Gastroesophageal sphincter (tissue), 4 donors: ENCODE results near the gene CD9. TPM values are rescaled to one million over a fixed set of nuclear protein-coding genes. Genes with fewer than 3 reads are reported as not detected.

Experiments
- ATAC-seq: fragments of 150-250 bp; one replicate; pipeline ENCODE4 v1.9.1; 2016; ENCODE audit warnings: mild to moderate bottlenecking, moderate library complexity
- H3K27ac ChIP-seq, 4 donors: fragments of 200-600 bp; sonication (generic) in 3 of 4; 1 replicate in 3 of 4; 2 replicates in 1 of 4; pipeline ENCODE4 v1.5.1; 2016 to 2019
- H3K27me3 ChIP-seq: fragments of 200-600 bp; sonication (generic); one replicate; pipeline ENCODE4 v1.5.1; 2019
- H3K36me3 ChIP-seq, 2 donors: fragments of 200-600 bp; sonication (generic); one replicate each; pipeline ENCODE4 v1.5.1; 2019; ENCODE audit warnings: control low read depth in 1 of 2
- H3K4me1 ChIP-seq, 3 donors: fragments of 200-600 bp; sonication (generic); 1 replicate in 2 of 3; 2 replicates in 1 of 3; pipeline ENCODE4 v1.5.1; 2016 to 2019; ENCODE audit warnings: control low read depth in 2 of 3
- H3K4me3 ChIP-seq, 2 donors: fragments of 200-600 bp; sonication (generic); one replicate each; pipeline ENCODE4 v1.5.1; 2019; ENCODE audit warnings: mild to moderate bottlenecking in 1 of 2, moderate library complexity in 1 of 2
- H3K9me3 ChIP-seq, 3 donors: fragments of 200-600 bp; sonication (generic); one replicate each; pipeline ENCODE4 v1.5.1; 2017 to 2019; ENCODE audit warnings: control low read depth in 2 of 3
- CTCF ChIP-seq, 4 experiments: fragments of 200-600 bp in 2 of 4; fragments of 450-650 bp in 2 of 4; sonication (generic) in 1 of 4; IDR thresholded peaks; one replicate each; pipeline ENCODE4 v1.5.1; 2017 to 2019; ENCODE audit warnings: antibody characterized with exemption in 4 of 4, mild to moderate bottlenecking in 2 of 4, moderate library complexity in 2 of 4
- EP300 ChIP-seq: sonication (generic); formaldehyde crosslinking; IDR thresholded peaks from one replicate; pipeline ENCODE4 v1.6.1; 2017; ENCODE audit warnings: antibody characterized with exemption, mild to moderate bottlenecking
- POLR2A ChIP-seq, 2 donors: fragments of 450-650 bp; IDR thresholded peaks; one replicate each; pipeline ENCODE4 v1.6.1; 2017; ENCODE audit warnings: antibody characterized with exemption in 2 of 2, mild to moderate bottlenecking in 2 of 2, moderate library complexity in 1 of 2
- POLR2AphosphoS5 ChIP-seq: sonication (generic); formaldehyde crosslinking; IDR thresholded peaks from one replicate; pipeline ENCODE4 v1.6.1; 2017; ENCODE audit warnings: antibody characterized with exemption
- WGBS, 2 donors: methylation state at CpG; one replicate each; pipeline ENCODE4 v1.1.5; 2018; ENCODE audit warnings: low coverage in 1 of 2; 5-methylcytosine and 5-hydroxymethylcytosine counted together
- total RNA-seq, 4 donors: library from RNA; depleted of rRNA; stranded (reverse); fragments of >200 nt; gene quantifications; one replicate each; pipeline ENCODE4 v1.1.0, GENCODE V29; 2016

CD9 gene
- total RNA-seq, 4 donors from 2014 or later: 379 to 558 (median 468) TPM

- no peaks in the 10 kb centered on the region for H3K36me3 ChIP-seq
- no peak for ATAC-seq
- no peaks in the 10 kb centered on the region for H3K9me3 ChIP-seq
- H3K4me1 ChIP-seq: peaks cover 3 to 54% (median 28%) of the 10 kb centered on the region in 3 donors
- H3K27me3 ChIP-seq: no peaks in the 10 kb centered on the region
- 80 to 84% methylated on average over 9 to 11 of the region's 11 CpGs for WGBS, 2 donors
- no peak overlapping the region for H3K4me3 ChIP-seq
- H3K27ac ChIP-seq: peak overlapping the region; percentile 65 to 96 (median 94)
- TF ChIP-seq EP300 (no peak), CTCF (IDR thresholded peaks at IDR 0.05) (no peak), POLR2A (IDR thresholded peaks at IDR 0.05) (no peak), POLR2AphosphoS5 (no peak)
These were observed 80.5 kb downstream of the CD9 start for GRCh38 chr12:6280672-6281071.

- no peak for TF ChIP-seq POLR2A (IDR thresholded peaks at IDR 0.05)
- TF ChIP-seq CTCF (IDR thresholded peaks at IDR 0.05): no peak
- no peak for TF ChIP-seq EP300
- no peak for TF ChIP-seq POLR2AphosphoS5
- no peaks in the 10 kb centered on the region for H3K27me3 ChIP-seq
- 90 to 100% methylated on average over 2 to 6 of the region's 13 CpGs for WGBS, 2 donors
- no peaks in the 10 kb centered on the region for H3K9me3 ChIP-seq
- peak overlapping the region in 2 of 4 donors; percentile 95 to 96 for H3K27ac ChIP-seq
- H3K36me3 ChIP-seq: no peaks in the 10 kb centered on the region
- no peak overlapping the region for H3K4me3 ChIP-seq
- no peak for ATAC-seq
- H3K4me1 ChIP-seq: peaks cover 3 to 54% (median 28%) of the 10 kb centered on the region in 3 donors
These were observed 81.0 kb downstream of the CD9 start for GRCh38 chr12:6281081-6281809.

GRCh38 chr12:6282453-6282840, 82.2 kb downstream of the CD9 start:
- no peak overlapping the region for H3K27ac ChIP-seq
- H3K27me3 ChIP-seq: no peaks in the 10 kb centered on the region
- H3K9me3 ChIP-seq: no peaks in the 10 kb centered on the region
- 81 to 97% methylated on average over 4 of the region's 4 CpGs for WGBS, 2 donors
- ATAC-seq: no peak
- H3K36me3 ChIP-seq: no peaks in the 10 kb centered on the region
- H3K4me1 ChIP-seq: peaks cover 3 to 48% (median 28%) of the 10 kb centered on the region in 3 donors
- H3K4me3 ChIP-seq: no peak overlapping the region
- TF ChIP-seq CTCF (IDR thresholded peaks at IDR 0.05) (no peak), POLR2AphosphoS5 (no peak), POLR2A (IDR thresholded peaks at IDR 0.05) (no peak), EP300 (no peak)

GRCh38 chr12:6284273-6284672, 84.1 kb downstream of the CD9 start:
- Histone ChIP-seq H3K27ac (no peak overlapping the region), H3K27me3 (no peaks in the 10 kb centered on the region), H3K36me3 (no peaks in the 10 kb centered on the region), H3K9me3 (no peaks in the 10 kb centered on the region), H3K4me1 (peaks cover 3 to 30% (median 16%) of the 10 kb centered on the region in 3 donors), H3K4me3 (no peak overlapping the region)
- TF ChIP-seq POLR2A (IDR thresholded peaks at IDR 0.05) (no peak), POLR2AphosphoS5 (no peak), EP300 (no peak), CTCF (IDR thresholded peaks at IDR 0.05) (no peak)
- WGBS, 2 donors: 93% methylated on average over 4 of the region's 12 CpGs; no CpG with 5 or more reads in 1 of the 2 donors
- no peak for ATAC-seq

GRCh38 chr12:6285063-6285477, 84.9 kb downstream of the CD9 start:
- 0% methylated on average over 8 of the region's 8 CpGs for WGBS, 2 donors
- TF ChIP-seq POLR2A (IDR thresholded peaks at IDR 0.05) (no peak), CTCF (IDR thresholded peaks at IDR 0.05) (peak; percentile 92 to 96 (median 94))
- no peaks in the 10 kb centered on the region for H3K27me3 ChIP-seq
- no peak overlapping the region for H3K4me3 ChIP-seq
- no peak overlapping the region for H3K27ac ChIP-seq
- ATAC-seq: peak; percentile 73
- H3K36me3 ChIP-seq: no peaks in the 10 kb centered on the region
- H3K9me3 ChIP-seq: no peaks in the 10 kb centered on the region
- H3K4me1 ChIP-seq: peaks cover 3 to 22% (median 8%) of the 10 kb centered on the region in 3 donors
